Activated naive CD4-positive, alpha-beta T cell treated with anti-CD3 and anti-CD28 coated beads for 36 hours (primary cell): ENCODE results near the gene VAC14. TPM values are rescaled to one million over a fixed set of nuclear protein-coding genes. Genes with fewer than 3 reads are reported as not detected.

Source experiments
- CTCF ChIA-PET: fragments of 350-600 bp; sonication (Branson Sonifier 250); formaldehyde crosslinking; loops from one replicate; lab custom pipeline; 2021; ENCODE audit warnings: antibody characterized with exemption; lab: Charles Lee
- DNase-seq: peaks from one replicate; pipeline ENCODE4 v3.0.0-alpha.2; 2020
- H3K27ac Mint-ChIP-seq: one replicate; pipeline ENCODE4 v1.8.0; 2021; ENCODE audit warnings: mild to moderate bottlenecking, mixed read lengths
- H3K27me3 Mint-ChIP-seq: one replicate; pipeline ENCODE4 v1.8.0; 2021; ENCODE audit warnings: low read depth, mixed read lengths
- H3K36me3 Mint-ChIP-seq: one replicate; pipeline ENCODE4 v1.8.0; 2021; ENCODE audit warnings: low read depth, mixed read lengths
- H3K4me1 Mint-ChIP-seq: one replicate; pipeline ENCODE4 v1.8.0; 2021; ENCODE audit warnings: low read depth, mixed read lengths
- H3K4me3 Mint-ChIP-seq: one replicate; pipeline ENCODE4 v1.8.0; 2021; ENCODE audit warnings: mild to moderate bottlenecking, moderate library complexity, mixed read lengths
- H3K9me3 Mint-ChIP-seq: one replicate; pipeline ENCODE4 v1.8.0; 2021; ENCODE audit warnings: mixed read lengths
- intact Hi-C: fragments of 100-400 bp; cut with micrococcal nuclease; formaldehyde crosslinking; loops from one replicate; pipeline ENCODE4 v1.15.1; 2023
- total RNA-seq, 2 experiments: library from RNA; stranded (reverse); gene quantifications; one replicate each; pipeline ENCODE4 v1.2.3, GENCODE V29; 2021

Gene VAC14
- total RNA-seq, 2 experiments from 2014 or later, result 19.6 to 20.6 TPM

DNA sequence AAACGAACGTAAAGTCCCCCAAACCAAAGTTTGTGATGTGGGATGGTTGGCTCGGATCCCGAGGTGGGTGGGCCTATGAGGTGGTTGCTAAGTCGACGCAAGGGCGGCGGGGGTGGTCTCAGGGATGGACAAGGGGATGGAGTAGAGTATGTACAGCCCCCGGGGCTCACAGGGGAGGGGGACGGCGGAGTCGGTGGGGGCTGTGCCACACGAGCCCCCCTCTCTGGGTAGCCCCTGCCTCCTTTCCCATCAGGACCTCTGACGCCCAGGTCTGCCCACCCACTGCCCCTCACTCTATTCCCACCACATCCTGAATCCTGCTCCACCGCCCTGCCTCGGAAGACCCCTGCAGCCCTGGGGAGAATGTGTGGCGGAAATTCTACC, 139.4 kb downstream of the VAC14 start:
- H3K9me3 Mint-ChIP-seq, result no peaks in the 10 kb centered on the region
- CTCF ChIA-PET, result no interaction called here
- H3K36me3 Mint-ChIP-seq, result peaks cover 2% of the 10 kb centered on the region
- intact Hi-C loops, result no loop called here
- no peak overlapping the region for H3K27ac Mint-ChIP-seq
- no peak overlapping the region for H3K4me3 Mint-ChIP-seq
- no peaks in the 10 kb centered on the region for H3K27me3 Mint-ChIP-seq
- no peaks in the 10 kb centered on the region for H3K4me1 Mint-ChIP-seq
- DNase-seq, result no peak

DNA sequence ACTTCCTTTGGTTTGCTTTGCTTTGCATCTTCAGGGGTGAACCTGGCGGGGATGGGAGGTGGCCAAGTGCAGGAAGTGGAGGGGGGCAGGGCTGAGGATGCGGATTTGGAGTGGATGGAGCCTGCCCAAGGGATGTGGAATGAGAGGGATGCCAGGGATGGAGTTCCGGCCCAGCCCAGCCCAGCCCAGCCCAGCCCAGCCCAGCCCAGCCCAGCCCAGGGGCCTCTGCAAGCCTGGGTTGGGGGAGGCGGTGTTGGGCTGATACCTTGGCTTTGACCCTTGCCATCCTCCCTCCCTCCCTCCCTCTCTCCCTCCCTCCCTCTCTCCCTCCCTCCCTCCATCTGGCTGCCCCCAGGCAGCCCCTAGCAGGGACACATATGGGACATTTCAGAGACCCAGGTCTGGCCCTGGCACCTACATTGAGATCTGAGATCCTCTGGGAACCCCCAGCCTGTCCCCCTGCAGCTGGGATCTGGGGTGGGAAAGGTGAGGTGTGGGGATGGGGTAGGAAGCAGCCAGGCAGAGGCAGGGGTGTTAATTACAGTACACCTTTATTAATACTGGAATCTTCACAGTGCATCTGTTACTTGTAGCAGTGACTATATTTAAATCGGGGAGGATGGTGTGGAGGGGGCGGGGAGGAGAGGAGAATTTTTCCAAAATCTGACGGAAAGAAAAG, 140.1 kb downstream of the VAC14 start:
- no peaks in the 10 kb centered on the region for H3K9me3 Mint-ChIP-seq
- intact Hi-C loops, result no loop called here
- no peaks in the 10 kb centered on the region for H3K4me1 Mint-ChIP-seq
- no peak for DNase-seq
- no peak overlapping the region for H3K4me3 Mint-ChIP-seq
- H3K27ac Mint-ChIP-seq, result no peak overlapping the region
- H3K27me3 Mint-ChIP-seq, result no peaks in the 10 kb centered on the region
- CTCF ChIA-PET, result no interaction called here
- H3K36me3 Mint-ChIP-seq, result no peaks in the 10 kb centered on the region

DNA sequence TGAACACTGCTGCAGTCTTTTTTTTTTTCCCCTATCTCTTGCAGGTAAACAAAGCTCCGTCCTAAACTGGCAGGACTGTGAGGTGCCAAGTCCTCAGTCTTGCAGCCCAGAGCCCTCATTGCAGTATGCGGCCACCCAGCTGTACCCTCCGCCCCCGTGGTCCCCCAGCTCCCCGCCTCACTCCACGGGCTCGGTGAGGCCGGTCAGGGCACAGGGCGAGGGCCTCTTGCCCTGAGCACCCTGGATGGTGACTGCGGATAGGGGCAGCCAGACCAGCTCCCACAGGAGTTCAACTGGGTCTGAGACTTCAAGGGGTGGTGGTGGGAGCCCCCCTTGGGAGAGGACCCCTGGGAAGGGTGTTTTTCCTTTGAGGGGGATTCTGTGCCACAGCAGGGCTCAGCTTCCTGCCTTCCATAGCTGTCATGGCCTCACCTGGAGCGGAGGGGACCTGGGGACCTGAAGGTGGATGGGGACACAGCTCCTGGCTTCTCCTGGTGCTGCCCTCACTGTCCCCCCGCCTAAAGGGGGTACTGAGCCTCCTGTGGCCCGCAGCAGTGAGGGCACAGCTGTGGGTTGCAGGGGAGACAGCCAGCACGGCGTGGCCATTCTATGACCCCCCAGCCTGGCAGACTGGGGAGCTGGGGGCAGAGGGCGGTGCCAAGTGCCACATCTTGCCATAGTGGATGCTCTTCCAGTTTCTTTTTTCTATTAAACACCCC, 140.8 kb downstream of the VAC14 start:
- Mint-ChIP-seq H3K9me3 (no peaks in the 10 kb centered on the region), H3K27me3 (no peaks in the 10 kb centered on the region), H3K27ac (no peak overlapping the region), H3K36me3 (no peaks in the 10 kb centered on the region), H3K4me3 (no peak overlapping the region), H3K4me1 (no peaks in the 10 kb centered on the region)
- CTCF ChIA-PET, result interaction anchor here (0.8 kb wide), 1 partner anchor 11 kb away, joined by 3 read pairs; no protein-coding TSS in a partner anchor
- intact Hi-C loops, result loop anchor here (10.0 kb wide), 1 partner anchor 495 kb away; no protein-coding TSS in a partner anchor
- DNase-seq, result no peak

DNA sequence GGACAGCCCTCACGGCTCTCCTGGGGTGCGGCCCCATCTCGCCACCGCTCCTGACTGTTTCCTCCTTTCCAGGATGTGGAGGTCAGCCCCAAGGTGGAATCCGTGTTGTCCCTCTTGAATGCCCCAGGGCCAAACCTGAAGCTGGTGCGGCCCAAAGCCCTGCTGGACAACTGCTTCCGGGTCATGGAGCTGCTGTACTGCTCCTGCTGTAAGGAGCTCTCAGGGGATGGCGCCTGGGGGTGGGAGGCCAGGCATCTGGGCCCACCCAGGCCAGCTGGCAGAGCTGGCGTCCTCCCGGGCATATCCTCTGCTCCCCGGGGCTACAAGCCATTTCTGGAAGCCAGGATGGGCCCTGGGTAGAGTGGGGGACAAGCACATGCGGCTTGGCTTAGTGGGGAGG, 141.4 kb downstream of the VAC14 start:
- no peak overlapping the region for H3K4me3 Mint-ChIP-seq
- CTCF ChIA-PET, result interaction anchor here (0.8 kb wide), 1 partner anchor 11 kb away, joined by 3 read pairs; no protein-coding TSS in a partner anchor
- no peaks in the 10 kb centered on the region for H3K4me1 Mint-ChIP-seq
- no peak for DNase-seq
- no peaks in the 10 kb centered on the region for H3K36me3 Mint-ChIP-seq
- intact Hi-C loops, result loop anchor here (10.0 kb wide), 1 partner anchor 495 kb away; no protein-coding TSS in a partner anchor
- H3K9me3 Mint-ChIP-seq, result no peaks in the 10 kb centered on the region
- H3K27ac Mint-ChIP-seq, result no peak overlapping the region
- H3K27me3 Mint-ChIP-seq, result no peaks in the 10 kb centered on the region

DNA sequence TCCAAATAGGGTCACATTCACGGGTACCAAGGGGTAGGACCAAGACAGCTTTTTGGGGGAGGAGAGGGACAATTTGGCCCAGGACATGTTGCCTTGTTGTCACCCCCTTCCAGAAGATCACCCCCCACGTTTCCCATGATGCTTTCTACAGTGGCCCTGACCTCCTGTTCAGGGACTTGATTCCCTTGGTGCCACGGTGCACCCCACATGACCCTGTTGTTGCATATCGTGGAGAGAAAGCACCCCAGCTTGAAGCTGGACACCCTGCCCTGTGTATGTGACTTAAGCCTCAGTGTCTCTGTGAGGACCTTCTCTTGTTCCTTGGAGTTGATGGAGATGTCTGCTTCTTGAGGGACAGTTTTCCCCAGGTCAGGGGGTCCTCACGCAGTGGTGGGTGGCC, 142.0 kb downstream of the VAC14 start:
- H3K9me3 Mint-ChIP-seq, result no peaks in the 10 kb centered on the region
- no peak overlapping the region for H3K27ac Mint-ChIP-seq
- H3K36me3 Mint-ChIP-seq, result no peaks in the 10 kb centered on the region
- no peak for DNase-seq
- no peaks in the 10 kb centered on the region for H3K27me3 Mint-ChIP-seq
- intact Hi-C loops, result loop anchor here (10.0 kb wide), 1 partner anchor 494 kb away; no protein-coding TSS in a partner anchor
- H3K4me3 Mint-ChIP-seq, result no peak overlapping the region
- CTCF ChIA-PET, result no interaction called here
- H3K4me1 Mint-ChIP-seq, result peaks cover 1% of the 10 kb centered on the region

DNA sequence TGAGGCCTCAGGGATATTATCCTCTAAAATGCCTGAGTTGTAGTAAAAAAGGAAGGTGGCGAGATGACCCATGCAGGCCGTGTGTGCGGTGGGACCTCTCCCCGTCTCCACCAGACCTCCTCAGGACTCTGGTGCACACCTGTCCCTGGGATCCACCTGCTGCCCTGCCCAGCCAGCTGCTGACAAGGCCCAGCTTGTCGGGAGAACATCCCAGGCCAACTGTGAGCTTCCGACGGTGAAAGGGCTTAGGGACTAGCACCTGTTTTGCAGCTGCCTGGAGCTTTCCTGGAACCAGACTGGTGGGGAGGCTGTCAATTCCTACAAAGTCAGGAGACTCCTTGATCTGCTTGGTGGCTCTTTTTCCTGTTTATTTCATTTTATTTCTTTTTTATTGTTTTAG, 143.0 kb downstream of the VAC14 start:
- intact Hi-C loops, result loop anchor here (10.0 kb wide), 1 partner anchor 493 kb away; no protein-coding TSS in a partner anchor
- H3K36me3 Mint-ChIP-seq, result no peaks in the 10 kb centered on the region
- no peak overlapping the region for H3K27ac Mint-ChIP-seq
- H3K9me3 Mint-ChIP-seq, result no peaks in the 10 kb centered on the region
- CTCF ChIA-PET, result no interaction called here
- H3K27me3 Mint-ChIP-seq, result no peaks in the 10 kb centered on the region
- DNase-seq, result no peak
- no peak overlapping the region for H3K4me3 Mint-ChIP-seq
- peaks cover 5% of the 10 kb centered on the region for H3K4me1 Mint-ChIP-seq

DNA sequence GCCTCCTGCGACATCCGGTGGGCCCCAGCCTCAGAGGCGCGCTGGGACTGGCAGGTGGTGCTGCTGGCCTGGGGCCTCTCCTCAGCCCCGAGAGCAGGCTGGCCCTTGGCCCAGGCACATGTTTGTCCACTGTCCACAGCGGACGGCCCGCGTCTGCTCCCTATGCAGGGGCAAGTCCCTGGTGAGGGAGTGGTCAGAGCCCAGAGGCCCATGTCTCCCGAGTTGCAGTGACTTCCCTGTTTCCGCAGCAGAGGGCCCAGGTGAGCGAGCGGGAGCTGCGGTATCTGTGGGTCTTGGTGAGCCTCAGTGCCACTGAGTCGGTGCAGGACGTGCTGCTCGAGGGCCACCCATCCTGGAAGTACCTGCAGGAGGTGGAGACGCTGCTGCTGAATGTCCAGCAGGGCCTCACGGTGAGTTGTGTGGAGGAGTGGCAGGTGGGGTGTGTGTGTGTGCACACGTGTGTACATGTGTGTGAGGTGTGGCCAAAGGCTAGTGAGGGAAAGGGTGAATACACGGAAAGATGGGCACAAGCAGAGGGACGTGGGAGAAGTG, 144.2 kb downstream of the VAC14 start:
- H3K27me3 Mint-ChIP-seq, result no peaks in the 10 kb centered on the region
- intact Hi-C loops, result loop anchor here (10.0 kb wide), 1 partner anchor 492 kb away; no protein-coding TSS in a partner anchor
- H3K27ac Mint-ChIP-seq, result no peak overlapping the region

DNA sequence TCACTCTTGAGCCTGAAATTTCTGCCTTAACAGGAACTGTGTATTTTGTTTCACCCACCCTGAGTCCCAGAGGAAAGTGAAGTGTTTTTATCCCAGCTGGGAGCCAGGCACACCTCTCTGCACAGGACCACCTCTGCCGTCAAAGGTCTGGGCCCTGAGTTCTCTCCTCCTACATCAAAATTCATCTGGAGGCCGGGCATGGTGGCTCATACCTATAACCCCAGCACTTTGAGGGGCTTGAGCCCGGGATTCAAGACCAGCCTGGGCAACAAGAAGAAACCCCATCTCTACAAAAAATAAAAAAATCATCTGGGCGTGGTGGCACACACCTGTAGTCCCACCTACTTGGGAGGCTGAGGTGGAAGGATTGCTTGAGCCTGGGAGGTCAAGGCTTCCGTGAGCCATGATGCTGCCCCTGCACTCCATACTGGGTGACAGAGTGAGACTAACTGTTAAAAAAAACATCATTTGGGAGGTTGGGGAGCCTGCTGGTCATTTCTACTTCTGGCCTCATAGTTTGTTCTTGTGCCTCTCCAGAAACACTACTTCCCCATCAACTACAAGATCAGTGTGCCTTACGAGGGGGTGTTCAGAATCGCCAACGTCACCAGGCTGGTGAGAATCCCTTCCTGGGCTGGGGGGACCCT, 144.8 kb downstream of the VAC14 start:
- no peaks in the 10 kb centered on the region for H3K27me3 Mint-ChIP-seq
- intact Hi-C loops, result loop anchor here (10.0 kb wide), 1 partner anchor 491 kb away; no protein-coding TSS in a partner anchor
- no peaks in the 10 kb centered on the region for H3K9me3 Mint-ChIP-seq
- no peaks in the 10 kb centered on the region for H3K36me3 Mint-ChIP-seq
- no peak overlapping the region for H3K4me3 Mint-ChIP-seq
- DNase-seq, result no peak
- no peak overlapping the region for H3K27ac Mint-ChIP-seq
- H3K4me1 Mint-ChIP-seq, result peaks cover 5% of the 10 kb centered on the region
- CTCF ChIA-PET, result interaction anchor here (0.7 to 3.6 kb wide), 5 partner anchors 115 to 325 kb away, joined by 3 to 24 read pairs (median 5); no protein-coding TSS in a partner anchor

More for the DNA sequence above, 144.2 kb downstream of the VAC14 start:
- H3K9me3 Mint-ChIP-seq, result no peaks in the 10 kb centered on the region
- no peaks in the 10 kb centered on the region for H3K36me3 Mint-ChIP-seq
- H3K4me1 Mint-ChIP-seq, result peaks cover 5% of the 10 kb centered on the region
- no peak for DNase-seq
- H3K4me3 Mint-ChIP-seq, result no peak overlapping the region
- CTCF ChIA-PET, result no interaction called here

DNA sequence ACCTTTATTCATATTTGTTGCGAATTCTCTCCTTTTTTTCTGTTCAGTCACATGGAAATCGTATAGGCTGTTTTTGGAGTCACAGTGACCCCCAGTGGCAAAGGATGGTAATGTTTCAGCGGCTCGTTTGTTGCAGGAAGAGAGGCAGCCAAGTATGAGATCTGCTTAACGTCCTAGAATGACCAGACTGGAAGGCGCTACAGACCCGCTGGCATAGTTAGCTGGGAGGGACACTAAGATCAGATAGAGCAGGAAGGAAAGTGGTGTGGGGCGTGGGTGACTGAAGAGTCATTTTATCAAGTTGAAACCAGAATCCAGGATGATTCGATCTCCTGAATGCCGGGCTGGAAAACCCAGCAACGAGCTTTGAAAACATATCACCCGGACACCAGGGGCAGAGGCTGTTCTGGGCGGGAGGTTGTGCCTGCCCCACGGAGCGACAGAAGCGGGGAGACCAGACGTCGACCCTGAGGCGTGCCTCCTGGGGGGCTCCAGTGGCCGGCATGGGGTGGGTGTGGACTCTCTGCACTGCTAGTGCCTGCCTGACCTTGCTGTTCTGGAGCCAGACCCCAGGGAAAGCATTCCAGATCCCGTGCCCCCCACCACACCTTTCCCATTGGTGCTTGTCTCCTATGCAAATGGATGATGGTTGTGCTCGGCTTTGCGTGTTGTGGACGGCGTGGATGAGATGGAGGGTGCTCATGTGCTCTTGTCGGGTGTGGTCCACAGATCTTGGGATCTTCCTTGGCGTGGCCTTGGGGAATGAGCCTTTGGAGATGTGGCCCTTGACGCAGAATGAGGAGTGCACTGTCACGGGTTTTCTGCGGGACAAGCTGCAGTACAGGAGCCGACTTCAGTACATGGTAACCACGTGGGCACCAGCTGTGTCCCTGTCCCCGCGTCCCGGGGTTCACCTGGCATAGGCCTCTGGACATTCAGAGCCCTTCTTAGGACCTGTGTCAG, 146.9 kb downstream of the VAC14 start:
- DNase-seq, result peak; percentile 93
- Mint-ChIP-seq H3K4me1 (peaks cover 5% of the 10 kb centered on the region), H3K4me3 (no peak overlapping the region), H3K27me3 (no peaks in the 10 kb centered on the region), H3K36me3 (no peaks in the 10 kb centered on the region), H3K27ac (no peak overlapping the region), H3K9me3 (no peaks in the 10 kb centered on the region)
- CTCF ChIA-PET, result interaction anchor here (0.6 to 3.6 kb wide), 20 partner anchors 8 to 493 kb away, joined by 3 to 24 read pairs (median 4); no protein-coding TSS in a partner anchor
- intact Hi-C loops, result loop anchor here (1.0 to 10.0 kb wide), 9 partner anchors 77 to 858 kb away; no protein-coding TSS in a partner anchor

DNA sequence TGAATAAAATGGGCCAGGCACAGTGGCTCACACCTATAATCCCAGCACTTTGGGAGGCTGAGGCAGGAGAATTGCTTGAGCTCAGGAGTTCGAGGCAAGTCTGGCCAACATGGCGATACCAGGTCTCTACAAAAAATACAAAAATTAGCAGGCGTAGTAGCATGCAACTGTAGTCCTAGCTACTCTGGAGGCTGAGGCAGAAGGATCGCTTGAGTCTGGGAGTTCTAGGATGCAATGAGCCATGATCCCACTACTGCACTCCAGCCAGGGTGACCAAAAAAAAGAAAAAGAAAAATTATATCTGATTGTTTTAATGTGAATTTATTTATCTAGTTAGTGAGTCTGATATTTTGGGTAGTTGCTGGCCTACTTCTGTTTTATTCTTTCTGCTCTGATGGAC, 147.6 kb downstream of the VAC14 start:
- Mint-ChIP-seq H3K36me3 (no peaks in the 10 kb centered on the region), H3K4me1 (peaks cover 5% of the 10 kb centered on the region), H3K9me3 (no peaks in the 10 kb centered on the region), H3K27ac (no peak overlapping the region), H3K27me3 (no peaks in the 10 kb centered on the region), H3K4me3 (no peak overlapping the region)
- CTCF ChIA-PET, result interaction anchor here (0.7 to 3.6 kb wide), 21 partner anchors 9 to 494 kb away, joined by 3 to 24 read pairs (median 4); partner anchors contain the start of gene AARS1
- no peak for DNase-seq
- intact Hi-C loops, result loop anchor here (1.0 to 10.0 kb wide), 9 partner anchors 76 to 857 kb away; no protein-coding TSS in a partner anchor

DNA sequence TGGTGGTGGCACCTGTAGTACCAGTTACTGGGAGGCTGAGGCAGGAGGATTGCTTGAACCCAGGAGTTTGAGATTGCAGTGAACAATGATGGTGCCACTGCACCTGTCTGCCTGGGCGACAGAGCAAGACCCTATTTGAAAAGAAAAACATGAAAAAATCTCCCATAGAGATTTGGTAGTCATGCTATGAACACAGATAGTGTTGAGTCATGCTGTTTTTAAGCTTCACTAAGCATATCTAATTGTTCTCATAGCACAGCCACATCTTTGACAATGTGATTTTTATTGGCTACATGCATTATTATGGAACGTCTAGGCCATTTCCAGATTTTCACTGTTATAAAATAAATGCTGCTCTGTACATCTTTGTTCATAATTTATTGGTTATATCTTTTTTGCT, 148.6 kb downstream of the VAC14 start:
- peaks cover 5% of the 10 kb centered on the region for H3K4me1 Mint-ChIP-seq
- intact Hi-C loops, result loop anchor here (5.0 to 10.0 kb wide), 4 partner anchors 75 to 488 kb away; no protein-coding TSS in a partner anchor
- no peaks in the 10 kb centered on the region for H3K36me3 Mint-ChIP-seq
- CTCF ChIA-PET, result interaction anchor here (0.6 to 3.6 kb wide), 14 partner anchors 15 to 918 kb away, joined by 3 to 24 read pairs (median 5); no protein-coding TSS in a partner anchor
- H3K27ac Mint-ChIP-seq, result no peak overlapping the region
- H3K27me3 Mint-ChIP-seq, result no peaks in the 10 kb centered on the region
- no peaks in the 10 kb centered on the region for H3K9me3 Mint-ChIP-seq
- no peak overlapping the region for H3K4me3 Mint-ChIP-seq
- DNase-seq, result no peak
